Osteocyte (in vitro differentiated cells): Measurements from ENCODE around the gene CLCNKA. TPM values are rescaled to one million over a fixed set of nuclear protein-coding genes. Genes with fewer than 3 reads are reported as not detected.
"Not testable (repeated sequence)": the region's sequence is repeated elsewhere in the genome, so short reads cannot be mapped to it uniquely, and the experiment has no call there.

Experiments used
- DNase-seq: peaks from one replicate; pipeline ENCODE4 v3.0.0; 2021; ENCODE audit warnings: mixed read lengths; ENCODE audit not compliant: unreplicated experiment; ENCODE audit errors: extremely low spot score
- H3K27ac Mint-ChIP-seq: one replicate; pipeline ENCODE4 v1.8.0; 2021; ENCODE audit warnings: mild to moderate bottlenecking, mixed read lengths; ENCODE audit not compliant: unreplicated experiment
- H3K27me3 Mint-ChIP-seq: one replicate; pipeline ENCODE4 v1.8.0; 2021; ENCODE audit warnings: mixed read lengths; ENCODE audit not compliant: unreplicated experiment
- H3K36me3 Mint-ChIP-seq: one replicate; pipeline ENCODE4 v1.8.0; 2021; ENCODE audit warnings: mixed read lengths; ENCODE audit not compliant: unreplicated experiment
- H3K4me1 Mint-ChIP-seq: one replicate; pipeline ENCODE4 v1.8.0; 2021; ENCODE audit warnings: mixed read lengths; ENCODE audit not compliant: unreplicated experiment
- H3K4me3 Mint-ChIP-seq: one replicate; pipeline ENCODE4 v1.8.0; 2021; ENCODE audit warnings: mild to moderate bottlenecking, moderate library complexity, mixed read lengths; ENCODE audit not compliant: unreplicated experiment
- H3K9me3 Mint-ChIP-seq: one replicate; pipeline ENCODE4 v1.8.0; 2021; ENCODE audit warnings: mixed read lengths; ENCODE audit not compliant: unreplicated experiment
- CTCF ChIP-seq: fragments of 200-600 bp; sonication (generic); IDR thresholded peaks from 2 replicates; pipeline ENCODE4 v1.5.0; 2021; ENCODE audit warnings: antibody characterized with exemption, mild to moderate bottlenecking, moderate library complexity
- total RNA-seq: library from RNA; stranded (reverse); gene quantifications from 2 replicates; pipeline ENCODE4 v1.2.1, GENCODE V29; 2021

The CLCNKA gene
- total RNA-seq, 1 donor from 2014 or later = not detected

GRCh38 chr1:16058394-16059120 is 36.7 kb downstream of the CLCNKA start:
- H3K4me1 Mint-ChIP-seq, H3K4me3 Mint-ChIP-seq, H3K36me3 Mint-ChIP-seq, H3K9me3 Mint-ChIP-seq, H3K27ac Mint-ChIP-seq, DNase-seq, H3K27me3 Mint-ChIP-seq: not testable (repeated sequence)

GRCh38 chr1:16061266-16061665 is 39.4 kb downstream of the CLCNKA start:
- no peak overlapping the region for H3K27ac Mint-ChIP-seq

GRCh38 chr1:16061989-16062686 is 40.3 kb downstream of the CLCNKA start:
- H3K27ac Mint-ChIP-seq, H3K4me3 Mint-ChIP-seq, H3K9me3 Mint-ChIP-seq, H3K36me3 Mint-ChIP-seq, DNase-seq: not testable (repeated sequence)
- Mint-ChIP-seq H3K4me1 (peaks cover 11% of the 10 kb centered on the region), H3K27me3 (peaks cover 12% of the 10 kb centered on the region)

More at GRCh38 chr1:16061266-16061665, 39.4 kb downstream of the CLCNKA start:
- Mint-ChIP-seq H3K9me3 (no peaks in the 10 kb centered on the region), H3K4me3 (no peak overlapping the region), H3K36me3 (no peaks in the 10 kb centered on the region), H3K27me3 (peaks cover 12% of the 10 kb centered on the region), H3K4me1 (peaks cover 11% of the 10 kb centered on the region)
- TF ChIP-seq CTCF = no peak
- no peak for DNase-seq

GRCh38 chr1:16062687-16063075 is 40.8 kb downstream of the CLCNKA start:
- H3K36me3 Mint-ChIP-seq, H3K27ac Mint-ChIP-seq, H3K9me3 Mint-ChIP-seq, H3K4me3 Mint-ChIP-seq, DNase-seq: not testable (repeated sequence)
- Mint-ChIP-seq H3K4me1 (peaks cover 11% of the 10 kb centered on the region), H3K27me3 (peaks cover 12% of the 10 kb centered on the region)

GRCh38 chr1:16063226-16063829 is 41.5 kb downstream of the CLCNKA start:
- H3K4me1 Mint-ChIP-seq = peaks cover 11% of the 10 kb centered on the region
- no peaks in the 10 kb centered on the region for H3K9me3 Mint-ChIP-seq
- no peak overlapping the region for H3K4me3 Mint-ChIP-seq
- peaks cover 12% of the 10 kb centered on the region for H3K27me3 Mint-ChIP-seq
- no peak for DNase-seq
- no peak overlapping the region for H3K27ac Mint-ChIP-seq
- no peak for TF ChIP-seq CTCF
- no peaks in the 10 kb centered on the region for H3K36me3 Mint-ChIP-seq

GRCh38 chr1:16063921-16064320 is 42.1 kb downstream of the CLCNKA start:
- Mint-ChIP-seq H3K27ac (no peak overlapping the region), H3K9me3 (no peaks in the 10 kb centered on the region), H3K36me3 (no peaks in the 10 kb centered on the region), H3K4me1 (peaks cover 11% of the 10 kb centered on the region), H3K4me3 (no peak overlapping the region), H3K27me3 (peaks cover 12% of the 10 kb centered on the region)
- no peak for DNase-seq
- no peak for TF ChIP-seq CTCF
